K562 (cell line): ENCODE data around the gene SCN1A. TPM values are rescaled to one million over a fixed set of nuclear protein-coding genes. Genes with fewer than 3 reads are reported as not detected.

Source experiments
- CBX5 ChIP-seq: IDR thresholded peaks from 2 replicates; pipeline ENCODE4 v1.6.1; 2014; ENCODE audit warnings: low read depth, borderline replicate concordance
- FIP1L1 ChIP-seq: fragments of 200-400 bp; formaldehyde crosslinking; IDR thresholded peaks from 2 replicates; pipeline ENCODE4 v1.6.1; 2018; ENCODE audit warnings: mild to moderate bottlenecking, low read depth, low read length; ENCODE audit not compliant: poor library complexity, severe bottlenecking
- FOXJ2 ChIP-seq: fragments of 200-800 bp; sonication (Bioruptor generic); IDR thresholded peaks from 2 replicates; pipeline ENCODE4 v1.6.1; 2016; ENCODE audit warnings: missing genetic modification characterization, missing compliant biosample characterization
- HMGXB4 ChIP-seq: sonication (generic); formaldehyde crosslinking; IDR thresholded peaks from 2 replicates; pipeline ENCODE4 v1.8.1; 2023; ENCODE audit warnings: mild to moderate bottlenecking, missing genetic modification reagents
- HNRNPH1 ChIP-seq: fragments of 200-400 bp; formaldehyde crosslinking; optimal IDR thresholded peaks from 2 replicates; pipeline ENCODE3; 2017; ENCODE audit warnings: low read depth, mild to moderate bottlenecking, low read length, moderate library complexity
- JUNB ChIP-seq: fragments of 450-650 bp; formaldehyde crosslinking; conservative IDR thresholded peaks from 2 replicates; pipeline ENCODE4 v1.4.0; 2020; ENCODE audit warnings: mild to moderate bottlenecking
- KAT8 ChIP-seq: fragments of 450-650 bp; IDR thresholded peaks from 2 replicates; pipeline ENCODE4 v1.6.1; 2016; ENCODE audit warnings: low read depth, mild to moderate bottlenecking
- LARP7 ChIP-seq: fragments of 450-650 bp; IDR thresholded peaks from 2 replicates; pipeline ENCODE4 v1.6.1; 2016
- NBN ChIP-seq: fragments of 450-650 bp; IDR thresholded peaks from 2 replicates; pipeline ENCODE4 v1.6.1; 2016; ENCODE audit warnings: low read depth, mild to moderate bottlenecking
- NR2C2 ChIP-seq, 2 experiments: fragments of 200-800 bp in 1 of 2; sonication (Bioruptor generic) in 1 of 2; sonication (generic) in 1 of 2; formaldehyde crosslinking in 1 of 2; IDR thresholded peaks; 2 replicates each; pipeline versions ENCODE4 v1.6.1 to v1.8.0; 2016 to 2022; ENCODE audit warnings: mild to moderate bottlenecking in 1 of 2, missing compliant biosample characterization in 1 of 2, missing genetic modification characterization in 1 of 2, missing genetic modification reagents in 1 of 2
- OTX1 ChIP-seq: fragments of 450-650 bp; formaldehyde crosslinking; IDR thresholded peaks from 2 replicates; pipeline ENCODE4 v1.4.0; 2022; ENCODE audit warnings: mild to moderate bottlenecking
- POLR2H ChIP-seq: IDR thresholded peaks from 2 replicates; pipeline ENCODE4 v1.6.1; 2016; ENCODE audit warnings: missing genetic modification characterization, low read depth, mild to moderate bottlenecking, control low read depth, missing compliant biosample characterization, moderate library complexity
- RBM14 ChIP-seq: fragments of 200-400 bp; formaldehyde crosslinking; IDR thresholded peaks from 2 replicates; pipeline ENCODE4 v1.6.1; 2018; ENCODE audit warnings: low read depth, mild to moderate bottlenecking, low read length, moderate library complexity, borderline replicate concordance; ENCODE audit not compliant: insufficient read depth
- SRSF9 ChIP-seq: fragments of 200-400 bp; formaldehyde crosslinking; IDR thresholded peaks from 2 replicates; pipeline ENCODE4 v1.6.1; 2017; ENCODE audit warnings: low read depth, low read length, borderline replicate concordance
- TAL1 ChIP-seq: fragments of 450-650 bp; IDR thresholded peaks from 2 replicates; pipeline ENCODE4 v1.6.1; 2016; ENCODE audit warnings: mild to moderate bottlenecking
- TCFL5 ChIP-seq: fragments of 250-450 bp; sonication (Bioruptor Pico); conservative IDR thresholded peaks from 2 replicates; pipeline ENCODE4 v1.6.1; 2021; ENCODE audit warnings: mild to moderate bottlenecking, moderate library complexity, matching md5 sums
- YY1 ChIP-seq, 3 experiments: IDR thresholded peaks; 2 replicates each; pipeline ENCODE4 v1.6.1; 2011; ENCODE audit warnings: low read length in 2 of 3, mild to moderate bottlenecking in 2 of 3, moderate library complexity in 2 of 3, borderline replicate concordance in 1 of 3, control low read depth in 1 of 3, low read depth in 1 of 3; ENCODE audit not compliant: insufficient read depth in 3 of 3, insufficient replicate concordance in 2 of 3, control insufficient read depth in 1 of 3, insufficient read length in 1 of 3; ENCODE audit errors: extremely low read depth in 1 of 3
- ZBTB12 ChIP-seq: fragments of 250-450 bp; sonication (Bioruptor Pico); IDR thresholded peaks from 2 replicates; pipeline ENCODE4 v1.4.0; 2020
- ZC3H8 ChIP-seq: fragments of 450-650 bp; IDR thresholded peaks from 2 replicates; pipeline ENCODE4 v1.6.1; 2017
- ZFP1 ChIP-seq: fragments of 450-650 bp; formaldehyde crosslinking; IDR thresholded peaks from 2 replicates; pipeline ENCODE4 v1.4.0; 2020; ENCODE audit warnings: mild to moderate bottlenecking, mixed read lengths
- ZNF121 ChIP-seq: sonication (generic); formaldehyde crosslinking; conservative IDR thresholded peaks from 2 replicates; pipeline ENCODE4 v1.8.0; 2022; ENCODE audit warnings: missing genetic modification reagents
- ZNF277 ChIP-seq: fragments of 250-450 bp; sonication (Bioruptor Pico); IDR thresholded peaks from 2 replicates; pipeline ENCODE4 v1.8.0; 2022; ENCODE audit warnings: inconsistent platforms, mild to moderate bottlenecking, moderate library complexity, borderline replicate concordance
- ZNF717 ChIP-seq: fragments of 250-450 bp; sonication (Bioruptor Pico); IDR thresholded peaks from 2 replicates; pipeline ENCODE4 v1.5.0; 2021
- ZNF766 ChIP-seq: fragments of 200-800 bp; sonication (Bioruptor generic); conservative IDR thresholded peaks from 2 replicates; pipeline ENCODE4 v1.6.1; 2016; ENCODE audit warnings: missing genetic modification characterization, missing compliant biosample characterization
- polyA plus RNA-seq, 8 experiments: library from polyadenylated mRNA; depleted of rRNA in 4 of 8; stranded (reverse) in 5 of 8; unstranded in 3 of 8; fragments of >200 nt; fragmentation: Nextera tagmentation in 2 of 8; fragmentation: Illumina TruSeq in 1 of 8; extraction: Ambion mirVana in 2 of 8; extraction: Trizol in 1 of 8; gene quantifications; 2 replicates each; pipeline versions ENCODE4 v1.2.1 to v1.2.3, GENCODE V29; 2011 to 2014; ENCODE audit warnings: inconsistent platforms in 1 of 8, missing spikeins in 1 of 8
- total RNA-seq, 7 experiments: library from RNA; depleted of rRNA in 6 of 7; stranded (reverse); fragments of >200 nt in 6 of 7; fragmentation: Illumina TruSeq in 2 of 7; extraction: Trizol in 2 of 7; gene quantifications; 2 replicates each; pipeline versions ENCODE4 v1.2.1 to v1.2.3, GENCODE V29; 2011 to 2021; ENCODE audit warnings: low replicate concordance in 1 of 7

SCN1A gene
- total and polyA plus RNA-seq, 9 of the 15 experiments (the other 6 are each of a cell fraction or from before 2014, with no cell fraction given), result not detected

GRCh38 chr2:165953655-165954606 is 173.9 kb downstream of the SCN1A start, which contains the start of gene TTC21B (continued):
- no peak for TF ChIP-seq JUNB (CRISPR knock-in tag)
- no peak for TF ChIP-seq RBM14
- peak; percentile 32 for TF ChIP-seq FIP1L1
- no peak for TF ChIP-seq CBX5
- peak; percentile 48; the same call in 1 of the 2 replicates for TF ChIP-seq ZC3H8
- peak; percentile 11; the same call in 1 of the 2 replicates for TF ChIP-seq KAT8
- no peak for TF ChIP-seq SRSF9
- TF ChIP-seq ZBTB12 (CRISPR knock-in tag), result peak; percentile 44; the same call in 1 of the 2 replicates
- peak; percentile 100 for TF ChIP-seq LARP7
- TF ChIP-seq NR2C2 (CRISPR knock-in tag; IDR thresholded peaks at IDR 0.05), result no peak
- TF ChIP-seq NR2C2 (tag; IDR thresholded peaks at IDR 0.05), result peak; percentile 33
- TF ChIP-seq POLR2H, result peak; percentile 57
- no peak for TF ChIP-seq TCFL5
- TF ChIP-seq ZNF121 (CRISPR knock-in tag), result no peak
- TF ChIP-seq FOXJ2, result no peak
- no peak for TF ChIP-seq ZNF766 (CRISPR knock-in tag)
- no peak for TF ChIP-seq TAL1
- TF ChIP-seq ZNF277 (CRISPR knock-in tag), result no peak
- TF ChIP-seq OTX1 (CRISPR knock-in tag), result no peak
- TF ChIP-seq HNRNPH1, result no peak
- TF ChIP-seq ZNF717, result no peak
- TF ChIP-seq HMGXB4 (CRISPR knock-in tag), result peak; percentile 72; the same call in 1 of the 2 replicates
- peak; percentile 97 for TF ChIP-seq NBN
- TF ChIP-seq ZFP1 (CRISPR knock-in tag), result no peak
- peak; percentile 23 to 82 (median 73) for TF ChIP-seq YY1 (IDR thresholded peaks at IDR 0.05; ENCODE audit: borderline replicate concordance in 1 of 3, control insufficient read depth in 1 of 3, extremely low read depth in 1 of 3, insufficient read depth in 3 of 3, insufficient read length in 1 of 3, insufficient replicate concordance in 2 of 3, low read depth in 1 of 3, low read length in 2 of 3)
